Adrenal gland (tissue), 12 donors: Measurements from ENCODE around the gene LYSET. TPM values are rescaled to one million over a fixed set of nuclear protein-coding genes. Genes with fewer than 3 reads are reported as not detected.
"Not testable (repeated sequence)": the region's sequence is repeated elsewhere in the genome, so short reads cannot be mapped to it uniquely, and the experiment has no call there.

Source experiments
- DNase-seq, 7 donors: peaks; one replicate each; pipeline ENCODE4 v3.0.0-alpha.2; 2019 to 2020
- H3K27ac ChIP-seq, 5 donors: fragments of 200-600 bp; sonication (generic) in 4 of 5; 1 replicate in 3 of 5; 2 replicates in 2 of 5; pipeline versions ENCODE4 v1.5.1 to v1.8.0; 2016 to 2020; ENCODE audit warnings: mild to moderate bottlenecking in 1 of 5
- H3K27me3 ChIP-seq: fragments of 200-600 bp; 2 replicates; pipeline ENCODE4 v1.8.0; 2021
- H3K36me3 ChIP-seq, 2 donors: fragments of 200-600 bp; replicated peaks in 1 of 2; 1 replicate in 1 of 2; 2 replicates in 1 of 2; pipeline versions ENCODE4 v1.5.1 to v1.8.0; 2018 to 2022
- H3K4me1 ChIP-seq, 2 donors: fragments of 200-600 bp; replicated peaks in 1 of 2; 1 replicate in 1 of 2; 2 replicates in 1 of 2; pipeline versions ENCODE4 v1.5.1 to v1.8.0; 2018 to 2021
- H3K4me3 ChIP-seq, 4 donors: fragments of 200-600 bp; sonication (generic) in 3 of 4; one replicate each; pipeline ENCODE4 v1.5.1; 2016 to 2018
- H3K9me3 ChIP-seq, 3 donors: fragments of 200-600 bp; sonication (generic) in 1 of 3; replicated peaks in 1 of 3; 1 replicate in 2 of 3; 2 replicates in 1 of 3; pipeline versions ENCODE4 v1.5.1 to v1.8.0; 2016 to 2021
- POLR2A ChIP-seq, 2 donors: fragments of 450-650 bp; IDR thresholded peaks; one replicate each; pipeline ENCODE4 v1.6.1; 2017; ENCODE audit warnings: antibody characterized with exemption in 2 of 2, mild to moderate bottlenecking in 2 of 2, moderate library complexity in 1 of 2
- WGBS, 4 donors: extraction: QIAGEN DNeasy Blood & Tissue Kit in 2 of 4; methylation state at CpG; one replicate each; pipeline versions ENCODE4 v1.1.5 to v1.1.7; 2013 to 2017; 5-methylcytosine and 5-hydroxymethylcytosine counted together
- intact Hi-C, 2 donors: fragments of 100-400 bp; cut with DNase I; formaldehyde crosslinking; loops; one replicate each; pipeline versions ENCODE4 v1.14.1 to v1.15.0; 2022 to 2023
- polyA plus RNA-seq, 3 donors: library from polyadenylated mRNA; stranded (reverse); fragments of 200-250 nt in 2 of 3; fragments of 350-450 nt in 1 of 3; fragmentation: Illumina TruSeq in 1 of 3; extraction: RNeasy Lipid Tissue Mini Kit (QIAGEN cat#74804) in 1 of 3; gene quantifications; one replicate each; pipeline ENCODE4 v1.2.3, GENCODE V29; 2013 to 2014
- total RNA-seq, 9 donors: library from RNA; depleted of rRNA in 4 of 9; stranded (reverse); fragments of >200 nt in 4 of 9; fragments of 120-200 nt in 1 of 9; fragmentation: NEBNext Ultra II Directional in 1 of 9; extraction: Animal tissue kit (Norgen Biotek cat#: 25700) in 1 of 9; gene quantifications; one replicate each; pipeline versions ENCODE4 v1.1.0 to v1.2.4, GENCODE V29; 2013 to 2023
- TF ChIP-seq, protein P1 (sequence below), 6 experiments: fragments of 450-650 bp in 4 of 6; fragments of 200-600 bp in 2 of 6; sonication (generic) in 1 of 6; IDR thresholded peaks; 1 replicate in 5 of 6; 2 replicates in 1 of 6; pipeline versions ENCODE4 v1.5.1 to v1.8.0; 2016 to 2021; ENCODE audit warnings: antibody characterized with exemption in 6 of 6, mild to moderate bottlenecking in 2 of 6, moderate library complexity in 1 of 6
- donor health status: healthy with polysubstance abuse.
- donor health status: Bipolar disorder and iron deficiency.
- donor health status: DM: yes; HTN: yes; CAD: no.
- donor health status: DM: no; HTN: no; CAD: no.
- donor health status: DM: no; HTN: no; CAD: no.
- donor health status: DM: yes; HTN: yes; CAD: no.

The LYSET gene
- total and polyA plus RNA-seq, 12 donors = 12.0 to 37.9 (median 22.4) TPM

DNA sequence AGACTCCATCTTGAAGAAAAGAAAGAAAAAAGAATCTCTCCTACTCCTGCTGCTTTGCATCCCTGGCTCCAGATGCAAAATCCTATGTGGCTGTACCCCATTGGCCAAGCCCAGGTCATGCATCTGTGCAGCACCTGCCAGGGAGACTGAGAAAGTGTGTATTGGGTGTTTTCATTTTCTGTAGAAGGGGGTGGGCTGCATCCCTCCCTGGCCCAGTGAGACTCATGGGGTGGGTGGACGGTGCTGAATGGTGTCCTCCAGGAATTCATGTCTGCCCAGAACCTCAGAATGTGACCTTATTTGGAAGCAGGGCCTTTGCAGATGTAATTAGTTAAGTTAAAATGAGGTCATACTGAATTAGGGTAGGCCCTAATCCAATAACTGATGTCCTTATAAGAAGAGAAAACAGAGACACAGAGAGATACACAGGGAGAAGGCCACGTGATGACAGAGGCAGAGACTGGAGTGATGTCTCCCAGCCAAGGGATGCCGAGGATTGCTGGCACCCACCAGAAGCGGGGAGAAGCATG lies 23.6 kb upstream of the LYSET start:
- H3K4me3 ChIP-seq = no peak overlapping the region
- TF ChIP-seq POLR2A (IDR thresholded peaks at IDR 0.05) = no peak
- TF ChIP-seq, protein P1, sequence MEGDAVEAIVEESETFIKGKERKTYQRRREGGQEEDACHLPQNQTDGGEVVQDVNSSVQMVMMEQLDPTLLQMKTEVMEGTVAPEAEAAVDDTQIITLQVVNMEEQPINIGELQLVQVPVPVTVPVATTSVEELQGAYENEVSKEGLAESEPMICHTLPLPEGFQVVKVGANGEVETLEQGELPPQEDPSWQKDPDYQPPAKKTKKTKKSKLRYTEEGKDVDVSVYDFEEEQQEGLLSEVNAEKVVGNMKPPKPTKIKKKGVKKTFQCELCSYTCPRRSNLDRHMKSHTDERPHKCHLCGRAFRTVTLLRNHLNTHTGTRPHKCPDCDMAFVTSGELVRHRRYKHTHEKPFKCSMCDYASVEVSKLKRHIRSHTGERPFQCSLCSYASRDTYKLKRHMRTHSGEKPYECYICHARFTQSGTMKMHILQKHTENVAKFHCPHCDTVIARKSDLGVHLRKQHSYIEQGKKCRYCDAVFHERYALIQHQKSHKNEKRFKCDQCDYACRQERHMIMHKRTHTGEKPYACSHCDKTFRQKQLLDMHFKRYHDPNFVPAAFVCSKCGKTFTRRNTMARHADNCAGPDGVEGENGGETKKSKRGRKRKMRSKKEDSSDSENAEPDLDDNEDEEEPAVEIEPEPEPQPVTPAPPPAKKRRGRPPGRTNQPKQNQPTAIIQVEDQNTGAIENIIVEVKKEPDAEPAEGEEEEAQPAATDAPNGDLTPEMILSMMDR (IDR thresholded peaks at IDR 0.05) = no peak
- no peaks in the 10 kb centered on the region for H3K9me3 ChIP-seq
- intact Hi-C loops = no loop called here
- H3K27me3 ChIP-seq = no peaks in the 10 kb centered on the region
- H3K27ac ChIP-seq = no peak overlapping the region
- H3K36me3 ChIP-seq = no peaks in the 10 kb centered on the region
- no peak for DNase-seq
- no peaks in the 10 kb centered on the region for H3K4me1 ChIP-seq
- 62 to 85% (median 74%) methylated on average over 4 of the region's 4 CpGs for WGBS, 4 donors

DNA sequence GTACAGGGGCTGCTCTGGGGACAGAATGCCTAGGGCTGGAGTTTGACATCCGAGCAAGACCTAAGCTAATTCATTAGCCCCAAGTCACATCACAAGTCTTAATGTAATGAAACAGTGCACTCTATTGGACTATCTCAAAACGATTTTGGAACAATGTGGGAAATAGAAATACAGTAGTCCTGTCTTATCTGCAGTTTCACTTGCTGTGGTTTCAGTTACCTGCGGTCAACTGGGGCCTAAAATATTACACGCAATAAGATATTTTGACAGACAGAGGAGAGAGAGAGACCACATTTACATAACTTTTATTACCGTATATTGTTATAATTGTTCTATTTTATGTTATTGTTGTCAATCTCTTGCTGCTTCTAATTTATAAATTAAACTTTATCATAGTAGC lies 21.6 kb upstream of the LYSET start:
- H3K27ac ChIP-seq = no peak overlapping the region
- intact Hi-C loops = no loop called here
- H3K4me1 ChIP-seq = no peaks in the 10 kb centered on the region
- H3K27me3 ChIP-seq = no peaks in the 10 kb centered on the region
- 62 to 83% (median 65%) methylated on average over 5 of the region's 5 CpGs for WGBS, 4 donors
- H3K9me3 ChIP-seq = no peaks in the 10 kb centered on the region
- no peak for DNase-seq
- H3K36me3 ChIP-seq = no peaks in the 10 kb centered on the region
- TF ChIP-seq, protein P1 (IDR thresholded peaks at IDR 0.05) = no peak
- TF ChIP-seq POLR2A (IDR thresholded peaks at IDR 0.05) = no peak
- H3K4me3 ChIP-seq = no peak overlapping the region

DNA sequence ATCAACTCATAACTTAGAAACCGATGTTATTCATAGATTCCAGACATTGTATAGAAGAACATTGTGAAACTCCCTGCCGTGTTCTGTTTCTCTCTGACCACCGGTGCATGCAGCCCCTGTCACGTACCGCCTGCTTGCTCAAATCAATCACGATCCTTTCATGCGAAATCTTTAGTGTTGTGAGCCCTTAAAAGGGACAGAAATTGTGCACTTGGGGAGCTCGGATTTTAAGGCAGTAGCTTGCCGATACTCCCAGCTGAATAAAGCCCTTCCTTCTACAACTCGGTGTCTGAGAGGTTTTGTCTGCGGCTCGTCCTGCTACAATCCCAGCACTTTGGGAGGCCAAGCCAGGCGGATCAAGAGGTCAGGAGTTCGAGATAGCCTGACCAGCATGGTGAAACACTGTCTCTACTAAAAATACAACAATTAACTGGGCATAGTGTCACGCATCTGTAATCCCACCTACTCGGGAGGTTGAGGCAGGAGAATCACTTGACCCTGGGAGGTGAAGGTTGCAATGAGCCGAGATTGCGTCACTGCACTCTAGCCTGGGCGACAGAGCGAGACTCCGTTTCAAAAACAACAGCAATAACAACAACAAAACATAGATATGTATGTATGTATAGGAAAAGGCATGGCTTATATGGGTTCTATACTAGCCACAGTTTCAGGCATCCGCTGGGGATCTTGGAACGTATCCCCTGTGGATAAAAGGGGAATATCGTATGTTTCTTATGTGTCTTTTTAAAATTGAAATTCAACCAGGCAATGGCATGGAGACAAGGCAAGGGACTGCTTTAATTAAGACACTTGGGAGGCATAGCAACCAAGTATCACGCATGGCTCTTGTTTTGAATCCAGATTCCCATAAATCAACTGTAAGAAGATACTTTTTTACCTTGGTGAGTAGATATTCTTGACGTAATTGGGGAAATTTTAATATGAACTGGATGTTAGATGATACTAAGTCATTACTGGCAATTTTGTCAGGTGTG lies 19.5 kb upstream of the LYSET start:
- H3K4me3 ChIP-seq, H3K36me3 ChIP-seq, intact Hi-C loops, H3K4me1 ChIP-seq, DNase-seq, H3K27ac ChIP-seq, H3K9me3 ChIP-seq, H3K27me3 ChIP-seq: not testable (repeated sequence)
- 87 to 90% (median 89%) methylated on average over 23 to 26 of the region's 26 CpGs for WGBS, 4 donors

DNA sequence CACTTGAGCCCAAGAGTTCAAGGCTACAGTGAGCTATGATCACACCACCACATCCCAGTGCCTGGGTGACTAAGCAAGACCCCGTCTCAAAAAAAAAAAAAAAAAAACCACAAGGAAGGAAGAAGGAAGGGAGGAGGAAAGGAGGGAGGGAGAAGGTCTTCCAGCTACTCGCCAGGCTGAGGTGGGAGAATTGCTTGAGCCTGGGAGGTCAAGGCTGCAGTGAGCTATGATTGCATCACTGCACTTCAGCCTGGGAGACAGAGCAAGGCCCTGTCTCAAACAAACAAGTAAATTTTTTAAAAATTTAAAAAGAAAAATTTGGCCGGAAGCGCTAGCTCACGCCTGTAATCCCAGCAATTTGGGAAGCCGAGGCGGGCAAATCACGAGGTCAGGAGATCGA lies 16.5 kb upstream of the LYSET start:
- DNase-seq = peak in 3 of 7 donors; percentile 18 to 61 (median 40)
- intact Hi-C loops, H3K36me3 ChIP-seq, H3K9me3 ChIP-seq, H3K4me1 ChIP-seq, H3K27ac ChIP-seq, H3K27me3 ChIP-seq, H3K4me3 ChIP-seq: not testable (repeated sequence)
- 62 to 72% (median 70%) methylated on average over 9 of the region's 9 CpGs for WGBS, 4 donors

DNA sequence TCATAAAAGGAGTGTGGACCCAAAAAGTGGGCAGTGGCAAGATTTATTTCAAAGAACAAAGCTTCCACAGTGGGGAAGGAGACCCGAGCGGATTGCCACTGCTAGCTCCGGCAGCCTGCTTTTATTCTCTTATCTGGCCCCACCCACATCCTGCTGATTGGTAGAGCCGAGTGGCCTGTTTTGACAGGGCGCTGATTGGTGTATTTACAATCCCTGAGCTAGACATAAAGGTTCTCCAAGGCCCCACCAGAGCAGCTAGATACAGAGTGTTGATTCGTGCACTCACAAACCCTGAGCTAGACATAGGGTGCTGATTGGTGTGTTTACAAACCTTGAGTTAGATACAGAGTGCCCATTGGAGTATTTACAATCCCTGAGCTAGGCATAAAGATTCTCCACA lies 15.5 kb upstream of the LYSET start:
- DNase-seq, H3K27me3 ChIP-seq, H3K36me3 ChIP-seq, intact Hi-C loops, H3K4me1 ChIP-seq, H3K27ac ChIP-seq, H3K4me3 ChIP-seq, H3K9me3 ChIP-seq: not testable (repeated sequence)
- WGBS, 4 donors = 78 to 91% (median 89%) methylated on average over 3 to 6 of the region's 6 CpGs

DNA sequence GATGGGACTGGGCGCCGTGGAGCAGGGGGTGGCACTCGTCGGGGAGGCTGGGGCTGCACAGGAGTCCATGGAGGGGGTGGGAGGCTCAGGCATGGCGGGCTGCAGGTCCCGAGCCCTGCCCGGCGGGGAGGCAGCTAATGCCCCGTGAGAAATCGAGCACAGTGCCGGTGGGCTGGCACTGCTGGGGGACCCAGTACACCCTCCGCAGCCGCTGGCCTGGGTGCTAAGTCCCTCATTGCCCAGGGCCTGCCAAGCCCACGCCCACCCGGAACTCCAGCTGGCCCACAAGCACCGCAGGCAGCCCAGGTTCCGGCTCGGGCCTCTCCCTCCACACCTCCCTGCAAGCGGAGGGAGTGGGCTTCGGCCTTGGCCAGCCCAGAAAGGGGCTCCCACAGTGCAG lies 15.0 kb upstream of the LYSET start:
- H3K9me3 ChIP-seq, DNase-seq, H3K27me3 ChIP-seq, H3K4me1 ChIP-seq, intact Hi-C loops, H3K27ac ChIP-seq, H3K4me3 ChIP-seq, H3K36me3 ChIP-seq: not testable (repeated sequence)
- WGBS, 4 donors = 95 to 100% (median 97%) methylated on average over 7 to 20 of the region's 20 CpGs
